Activated gamma-delta T cell treated with Interleukin-2 at 50 U/mL for 16 hours (primary cell): ENCODE results near the gene FRMPD3.
"Not testable (repeated sequence)": the region's sequence is repeated elsewhere in the genome, so short reads cannot be mapped to it uniquely, and the experiment has no call there.

Experiments
- DNase-seq: peaks from one replicate; pipeline ENCODE4 v3.0.0-alpha.2; 2020

The FRMPD3 gene

DNA sequence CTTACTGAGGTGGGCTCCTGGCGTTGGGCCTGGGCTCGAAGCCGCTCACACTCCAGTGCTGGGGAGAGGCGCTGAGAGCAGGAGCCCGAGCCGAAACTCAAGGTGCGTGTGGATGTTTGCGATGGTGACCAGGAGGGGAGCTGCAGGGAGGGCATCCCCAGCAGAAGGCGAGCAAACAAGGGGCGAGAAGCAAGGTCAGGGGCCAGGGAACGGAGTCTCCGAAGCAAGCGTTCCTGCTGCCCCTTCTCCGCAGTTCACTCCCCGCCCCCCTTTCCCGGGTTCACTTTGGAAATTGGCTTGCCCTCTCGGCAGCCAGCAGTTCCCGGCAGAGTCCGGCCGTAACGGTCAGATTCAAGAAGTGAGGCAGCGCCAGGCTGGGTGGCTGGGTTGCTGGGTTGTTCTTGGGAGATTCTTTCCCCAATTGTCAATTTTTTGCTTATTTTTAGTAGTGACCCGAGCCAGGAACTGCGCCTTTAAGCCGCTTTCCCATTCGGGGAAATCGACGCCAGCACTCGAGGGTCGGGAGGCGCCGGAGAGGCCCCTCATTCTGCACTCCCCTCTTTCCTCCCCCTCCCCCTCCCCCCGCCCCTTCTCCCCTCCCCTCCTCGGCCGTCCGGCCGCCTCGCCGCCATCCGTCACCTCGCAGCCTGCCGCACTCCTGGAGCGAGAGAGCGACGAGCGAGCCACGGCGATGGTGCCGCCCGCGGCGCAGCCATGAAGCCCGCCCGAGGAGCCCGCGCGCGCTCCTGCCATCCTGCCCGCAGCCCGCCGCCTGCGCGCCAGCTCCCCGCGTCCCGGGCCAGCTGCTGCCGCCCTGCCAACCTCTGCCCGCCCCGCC lies at the start of gene FRMPD3:
FRMPD3 (plus strand) TSS at position 655 of the 838 bp plus-strand sequence. CDS start 76,937 bp downstream, outside the sequence.
- no peak for DNase-seq

DNA sequence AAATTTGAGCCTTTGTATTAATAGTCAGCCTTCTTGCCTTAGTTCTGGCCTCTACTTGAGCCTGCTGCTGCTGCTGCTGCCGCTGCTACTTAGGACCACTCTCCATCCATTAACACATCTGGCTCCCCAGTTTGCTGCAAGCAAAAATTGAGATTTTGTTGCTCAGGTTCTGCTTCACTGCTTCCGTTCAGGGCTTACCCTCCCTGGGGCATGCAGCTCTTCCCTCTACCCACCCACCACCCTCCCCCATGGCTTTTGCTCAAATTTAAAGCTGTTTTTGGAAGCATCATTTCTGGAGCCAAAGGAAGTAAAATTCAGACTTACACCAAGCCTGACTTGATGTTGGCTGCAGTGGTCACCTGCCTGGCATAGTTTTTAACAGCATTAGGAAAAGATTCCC lies 28.9 kb upstream of the FRMPD3 start:
- no peak for DNase-seq

DNA sequence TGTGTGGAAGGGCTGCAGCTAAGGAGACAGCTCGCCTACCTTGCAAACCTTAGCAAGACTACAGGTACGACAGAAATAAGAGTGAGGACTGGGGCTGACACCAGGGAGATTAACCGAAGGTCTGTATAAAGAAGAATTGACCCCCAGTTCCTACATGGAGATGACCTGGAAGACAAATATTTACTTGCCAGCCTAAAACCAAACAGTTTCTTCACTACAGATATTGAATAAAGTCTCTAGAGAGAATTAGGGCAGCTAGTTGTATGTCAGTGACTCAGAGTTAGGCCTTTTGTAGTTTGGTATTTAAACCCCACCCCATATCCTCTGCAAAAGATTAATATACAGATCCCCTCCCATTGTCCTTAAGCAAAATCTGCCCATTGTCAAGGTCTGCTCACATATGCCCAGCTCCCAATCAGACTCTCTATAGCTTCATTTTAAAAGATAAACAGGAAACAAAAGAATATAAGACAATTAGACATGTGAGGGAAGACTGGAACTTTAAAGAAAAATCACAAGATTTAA lies 28.1 kb upstream of the FRMPD3 start:
- no peak for DNase-seq

DNA sequence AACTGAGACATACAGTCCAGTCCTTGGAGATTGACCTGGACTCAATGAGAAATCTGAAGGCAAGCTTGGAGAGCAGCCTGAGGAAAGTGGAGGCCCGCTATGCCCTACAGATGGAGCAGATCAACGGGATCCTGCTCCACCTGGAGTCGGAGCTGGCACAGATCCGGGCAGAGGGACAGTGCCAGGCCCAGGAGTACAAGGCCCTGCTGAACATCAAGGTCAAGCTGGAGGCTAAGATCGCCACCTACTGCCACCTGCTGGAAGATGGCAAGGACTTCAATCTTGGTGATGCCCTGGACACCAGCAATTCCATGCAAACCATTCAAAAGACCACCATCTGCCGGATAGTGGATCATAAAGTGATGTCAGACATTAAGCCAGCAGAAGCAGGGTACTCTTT lies 20.4 kb upstream of the FRMPD3 start:
- peak; percentile 21 for DNase-seq

DNA sequence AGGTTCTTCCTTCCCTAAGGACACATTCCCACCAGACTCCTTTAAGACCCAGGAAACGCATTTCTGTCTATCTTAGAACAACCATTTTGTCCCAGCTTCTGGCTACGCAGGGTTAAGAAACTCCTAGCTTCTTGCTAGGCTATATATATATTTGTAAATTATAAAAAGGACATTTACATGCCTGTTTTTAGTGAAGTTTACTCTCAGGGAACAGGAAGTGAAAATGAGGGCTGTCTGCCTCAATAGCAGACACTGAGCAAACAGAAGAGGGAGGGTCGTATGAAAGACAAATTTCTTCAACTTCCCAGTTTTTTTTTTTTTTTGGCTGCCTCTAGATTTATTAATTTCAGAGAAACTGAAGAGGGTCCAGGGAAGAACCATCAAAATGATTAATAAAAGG lies 9.3 kb upstream of the FRMPD3 start:
- DNase-seq, result no peak

DNA sequence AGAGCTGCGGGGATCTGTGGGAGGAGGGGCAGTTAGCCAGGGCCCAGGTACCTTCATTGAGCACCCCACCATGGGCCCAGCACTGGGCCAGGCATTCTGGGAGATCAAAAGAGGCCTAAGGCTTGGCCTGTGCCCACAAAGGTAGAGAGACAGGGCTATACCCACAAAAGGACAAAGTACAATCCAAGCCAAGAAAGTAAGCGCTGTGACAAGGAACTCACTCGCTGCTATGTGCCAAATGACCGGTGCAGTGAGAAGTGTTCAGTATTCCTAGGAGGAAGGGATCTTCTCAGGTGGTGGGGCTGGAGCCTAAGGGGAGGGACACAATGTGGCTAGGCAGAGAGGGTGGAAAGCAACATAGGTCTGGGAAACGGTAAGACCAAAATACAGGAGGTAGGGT lies 8.8 kb upstream of the FRMPD3 start:
- no peak for DNase-seq

DNA sequence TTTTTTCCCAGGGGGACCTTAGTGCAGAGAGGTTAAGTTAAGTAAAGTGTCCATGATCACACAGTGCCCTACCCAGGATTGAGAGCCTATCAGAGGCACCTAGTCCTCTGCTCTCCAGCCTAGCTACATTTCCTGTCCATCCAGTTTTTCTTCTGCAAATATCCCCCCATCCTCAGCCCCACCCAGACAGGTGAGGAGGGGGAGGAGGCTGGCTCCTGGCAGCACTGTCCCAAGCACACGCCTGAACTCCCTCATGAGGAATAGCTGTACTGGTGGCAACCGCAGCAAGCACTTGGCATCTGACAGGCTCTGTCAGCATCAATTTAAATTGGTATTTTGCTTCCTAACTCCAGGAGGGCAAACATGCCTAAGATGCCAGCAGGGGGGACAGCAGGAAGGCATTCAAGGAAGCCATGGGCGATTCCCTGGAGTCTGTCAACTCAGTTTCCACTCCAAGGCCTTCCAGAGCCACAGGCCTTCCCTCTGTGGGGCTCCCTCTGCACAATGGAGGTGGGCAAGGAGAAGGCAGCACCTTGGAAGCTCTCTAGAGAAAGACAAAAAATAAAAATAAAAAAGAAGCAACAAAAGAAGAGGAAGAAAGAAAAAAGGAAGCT lies 6.4 kb upstream of the FRMPD3 start:
- DNase-seq, result no peak

DNA sequence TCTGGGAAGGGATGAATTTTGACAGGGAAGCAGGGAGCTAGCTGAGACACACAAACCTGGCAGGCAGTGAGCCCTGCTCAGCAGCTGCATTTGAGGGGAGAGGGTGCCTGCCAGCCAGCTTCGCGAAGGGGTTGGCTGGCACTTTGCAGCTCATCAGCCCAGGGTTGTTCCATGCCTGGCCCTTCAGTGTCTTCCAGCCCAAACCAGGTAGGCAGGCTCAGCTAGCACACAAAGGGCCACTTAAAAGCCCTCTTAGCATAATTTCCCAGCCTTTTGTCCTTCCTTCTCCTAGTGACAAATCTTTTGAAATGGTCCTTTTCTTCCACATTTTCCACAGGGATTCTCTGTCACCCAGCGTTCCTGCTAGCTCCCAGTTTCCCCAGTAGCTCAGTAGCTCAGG lies 4.3 kb upstream of the FRMPD3 start:
- no peak for DNase-seq

DNA sequence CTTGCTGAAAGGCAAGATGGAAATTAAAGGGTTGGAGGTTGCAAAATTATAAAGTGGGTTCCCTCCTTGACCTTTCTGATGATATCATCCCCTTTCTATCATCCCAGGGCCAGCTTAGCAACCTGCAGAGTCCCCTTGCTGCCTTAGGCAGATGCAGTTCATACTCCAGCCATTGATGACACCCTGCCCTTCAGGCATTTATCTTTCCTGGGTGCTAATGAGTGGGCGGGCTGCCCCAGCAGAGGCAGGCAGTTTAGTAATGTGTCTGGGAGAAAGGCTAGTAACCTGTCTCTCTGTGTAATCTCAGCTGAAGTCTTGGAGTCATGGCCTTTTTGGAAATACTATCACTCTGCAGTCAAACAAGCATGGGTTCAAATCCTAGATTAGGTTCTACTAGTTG lies 3.8 kb upstream of the FRMPD3 start:
- DNase-seq, result no peak

DNA sequence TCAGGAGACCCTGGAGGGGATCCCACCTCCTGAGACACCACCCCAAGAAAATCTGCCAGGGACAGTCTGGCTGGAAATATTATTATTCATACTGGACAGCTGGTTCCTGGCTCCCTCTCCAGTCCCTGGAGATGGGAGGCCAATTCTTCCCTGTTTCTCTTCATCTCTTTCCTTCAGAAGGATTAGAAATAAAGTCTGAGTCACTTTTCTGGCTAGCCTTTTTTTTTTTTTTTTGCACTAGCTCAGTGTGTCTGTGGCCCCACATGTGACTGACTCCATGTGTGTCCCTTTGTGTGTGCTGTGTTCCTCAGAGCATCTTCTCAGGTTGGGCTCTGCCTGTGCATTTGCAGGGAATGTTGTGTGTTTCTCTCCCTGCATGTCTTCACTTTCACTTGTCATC lies 1.8 kb upstream of the FRMPD3 start:
- DNase-seq, result no peak

DNA sequence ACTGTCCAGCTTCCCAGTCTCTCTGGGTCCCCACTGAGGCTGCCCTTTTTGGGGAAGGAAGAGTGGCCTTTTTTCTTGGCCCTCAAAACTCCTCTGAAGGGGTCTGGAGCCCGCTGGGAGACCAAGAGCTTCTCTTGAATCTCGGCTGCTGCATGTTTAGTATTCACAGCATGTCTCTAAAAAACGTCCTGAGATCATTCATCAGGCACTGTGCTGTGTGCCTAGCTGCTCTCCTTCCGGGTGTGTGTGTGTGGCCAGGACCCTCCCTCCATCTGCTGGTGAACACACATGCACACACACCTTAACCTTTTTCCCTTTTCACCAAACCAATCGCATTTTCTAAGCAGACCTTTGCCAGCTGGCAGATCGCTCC lies 841 bp upstream of the FRMPD3 start:
- no peak for DNase-seq

DNA sequence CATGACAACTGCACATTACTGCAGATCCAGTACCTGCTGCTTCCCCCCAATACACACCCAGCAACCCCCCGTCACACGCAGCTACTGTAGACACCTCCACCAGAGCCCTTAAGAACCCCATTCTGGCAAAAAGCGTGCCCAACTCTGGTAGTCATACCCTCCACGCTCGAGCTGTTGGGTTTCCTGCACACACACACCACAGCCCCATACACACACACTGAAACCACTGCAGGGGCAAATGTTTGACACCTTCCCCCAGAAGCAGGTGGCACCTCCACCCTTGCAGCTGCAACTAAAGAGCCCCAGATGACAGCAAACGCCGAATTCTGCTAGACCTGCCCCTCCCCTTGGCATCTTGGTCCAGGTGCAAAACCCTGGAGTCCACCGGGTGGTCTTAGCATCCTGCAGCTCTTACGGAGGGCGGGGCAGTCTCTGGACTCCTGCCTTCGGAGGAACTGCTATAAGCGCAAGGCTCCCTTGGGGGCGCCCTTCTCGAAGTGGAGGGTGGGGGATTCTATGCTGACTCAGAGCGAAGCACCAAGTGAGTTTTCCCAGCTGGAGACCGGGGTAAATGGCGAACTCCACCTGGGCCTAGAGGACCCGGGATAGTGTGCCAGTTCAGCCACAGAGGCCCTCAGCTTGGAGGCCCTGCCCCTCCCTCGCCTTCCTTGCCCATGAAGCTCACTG lies 1.5 kb downstream of the FRMPD3 start:
- peak; percentile 45 for DNase-seq

DNA sequence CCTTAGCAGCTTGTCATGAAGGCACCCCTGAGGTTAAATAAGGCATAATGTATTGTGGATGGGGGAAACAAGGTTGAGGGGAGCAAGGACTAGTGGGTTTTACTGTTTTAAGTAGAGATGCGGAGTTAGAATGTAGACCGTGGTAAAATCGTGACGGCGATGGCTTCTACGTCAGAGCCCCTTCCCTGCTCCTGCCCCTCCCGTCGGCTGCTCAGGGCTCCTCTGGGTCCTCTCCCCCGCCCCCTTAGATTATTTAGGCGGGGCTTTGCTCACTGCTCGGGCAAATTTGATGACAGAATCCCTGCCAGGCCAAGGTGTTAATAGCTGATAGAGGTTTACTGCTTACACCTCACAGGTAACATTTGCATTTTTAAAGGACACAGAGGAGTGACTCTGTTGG lies 2.3 kb downstream of the FRMPD3 start:
- no peak for DNase-seq

DNA sequence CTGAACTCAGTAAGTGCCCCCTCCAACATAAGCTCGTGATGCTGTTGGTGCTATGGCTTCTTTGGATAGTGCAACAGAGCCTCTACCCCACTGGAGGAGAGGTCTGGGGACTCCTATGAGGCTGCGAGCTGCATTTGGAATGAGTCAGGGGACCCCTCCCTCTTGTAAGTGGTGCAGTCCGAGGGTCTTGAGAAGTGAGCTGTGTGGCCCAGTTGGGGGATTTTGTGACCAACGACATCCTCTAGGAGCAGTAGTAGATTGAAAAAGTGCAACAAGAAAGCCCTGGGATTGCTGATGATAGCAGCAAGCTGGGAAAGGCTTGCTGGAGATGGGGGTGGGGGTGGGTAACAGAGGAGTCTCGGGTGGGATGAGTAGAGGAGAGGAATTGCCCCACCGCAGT lies 3.1 kb downstream of the FRMPD3 start:
- DNase-seq, result no peak

DNA sequence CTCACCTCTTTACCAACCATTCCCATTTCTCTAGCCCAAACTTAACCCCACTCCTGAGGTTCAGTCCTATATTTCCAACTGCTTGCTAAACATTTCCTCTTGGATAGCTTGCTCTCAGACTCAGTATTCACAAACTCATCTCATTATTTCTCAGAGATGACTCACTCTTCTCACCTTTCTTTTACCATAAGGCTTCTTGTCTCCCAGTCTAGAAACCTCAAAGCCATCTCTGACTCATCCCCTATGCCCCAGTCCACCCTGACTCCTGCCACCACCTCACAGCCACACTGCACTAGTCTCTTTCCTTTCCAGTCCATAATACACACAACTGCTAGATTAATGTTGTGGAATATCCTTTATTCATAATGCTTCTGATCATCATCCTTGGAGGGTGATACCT lies 4.8 kb downstream of the FRMPD3 start:
- peak; percentile 37 for DNase-seq

DNA sequence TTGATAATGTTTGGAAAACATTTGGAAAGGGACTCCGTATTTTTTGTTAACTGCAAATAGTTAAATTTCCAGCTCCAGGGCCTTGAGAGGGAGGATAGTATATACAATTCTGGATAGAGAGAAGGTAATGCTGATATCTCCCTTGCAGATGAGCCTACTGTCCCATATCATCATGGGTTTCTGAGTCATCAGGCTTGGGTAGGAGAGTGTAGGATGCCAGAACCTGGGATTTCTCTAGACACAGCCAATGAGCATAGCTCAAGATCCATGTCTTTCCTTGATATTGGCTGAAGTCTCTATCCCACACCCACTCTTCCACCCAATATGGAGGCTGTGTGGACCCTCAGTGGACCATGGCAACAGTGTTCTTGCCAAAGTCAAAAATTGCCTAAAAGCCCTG lies 7.8 kb downstream of the FRMPD3 start:
- no peak for DNase-seq

DNA sequence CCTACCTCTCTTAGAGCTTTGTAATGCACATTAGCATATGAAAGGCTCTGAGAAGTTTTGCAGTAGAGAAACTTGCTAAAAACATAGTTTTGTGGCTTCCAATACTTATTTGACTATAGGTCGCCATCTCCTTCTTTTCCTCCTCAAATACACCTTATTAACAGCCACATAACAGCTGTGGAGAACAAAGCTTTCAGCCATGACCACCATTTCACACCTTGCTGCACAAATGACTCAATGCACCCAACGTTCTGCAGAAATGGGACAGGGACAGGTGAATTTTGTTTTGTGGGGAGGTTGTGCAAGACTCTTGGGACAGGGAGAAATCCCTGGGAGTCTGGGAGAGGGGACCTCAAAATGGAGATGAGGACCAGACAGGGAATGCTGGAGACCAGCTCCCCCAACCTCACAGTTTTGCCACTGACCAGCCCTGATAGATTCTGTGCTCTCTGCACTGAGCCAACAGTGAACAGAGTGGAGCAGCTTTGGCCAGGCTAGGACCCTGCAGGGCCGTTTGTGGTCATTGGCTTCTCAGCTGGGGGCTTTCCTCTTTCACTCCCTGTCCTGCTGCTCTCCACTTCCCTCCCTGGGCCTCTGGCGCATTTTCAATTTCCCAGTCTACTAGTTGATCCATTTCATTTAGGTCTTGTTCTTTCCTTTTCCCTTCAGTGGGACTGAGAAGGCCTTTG lies 16.6 kb downstream of the FRMPD3 start:
- DNase-seq, result no peak

DNA sequence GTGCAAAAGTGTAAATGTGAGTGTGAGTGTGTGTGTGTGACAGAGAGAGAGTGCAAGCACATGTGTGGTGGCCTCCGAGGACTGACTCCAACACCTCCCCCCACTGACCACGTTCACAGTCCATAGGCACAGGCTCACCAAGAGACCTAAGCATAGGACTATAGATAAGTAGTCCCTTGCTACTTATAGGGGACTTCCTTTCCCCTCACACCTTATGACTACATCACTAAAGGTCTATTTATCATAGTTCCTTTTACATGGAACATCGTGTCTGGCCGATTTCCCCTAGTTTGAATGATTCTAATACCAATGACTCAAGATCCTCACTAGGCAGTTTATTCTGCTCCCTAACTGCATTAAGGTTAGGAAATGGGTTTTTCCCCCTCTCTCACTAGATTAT lies 17.8 kb downstream of the FRMPD3 start:
- DNase-seq, result no peak

DNA sequence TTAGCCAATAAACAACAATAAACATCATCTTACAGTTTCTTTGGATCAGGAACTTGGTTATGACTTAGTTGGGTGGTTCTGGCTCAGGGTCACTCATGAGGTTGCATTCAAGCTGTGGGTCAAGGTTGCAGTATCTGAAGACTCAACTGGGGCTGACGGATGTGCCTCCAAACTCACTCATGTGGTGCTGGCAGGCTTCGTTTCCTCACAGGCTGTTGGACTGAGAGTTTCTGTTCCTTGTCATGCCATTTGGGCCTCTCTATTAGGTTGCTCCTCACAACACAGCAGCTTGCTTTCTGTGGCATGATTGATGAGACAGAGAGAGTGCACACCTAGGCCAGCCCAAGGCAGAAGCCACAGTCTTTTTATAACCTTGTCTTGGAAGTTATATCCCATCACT lies 20.7 kb downstream of the FRMPD3 start:
- DNase-seq, result no peak

DNA sequence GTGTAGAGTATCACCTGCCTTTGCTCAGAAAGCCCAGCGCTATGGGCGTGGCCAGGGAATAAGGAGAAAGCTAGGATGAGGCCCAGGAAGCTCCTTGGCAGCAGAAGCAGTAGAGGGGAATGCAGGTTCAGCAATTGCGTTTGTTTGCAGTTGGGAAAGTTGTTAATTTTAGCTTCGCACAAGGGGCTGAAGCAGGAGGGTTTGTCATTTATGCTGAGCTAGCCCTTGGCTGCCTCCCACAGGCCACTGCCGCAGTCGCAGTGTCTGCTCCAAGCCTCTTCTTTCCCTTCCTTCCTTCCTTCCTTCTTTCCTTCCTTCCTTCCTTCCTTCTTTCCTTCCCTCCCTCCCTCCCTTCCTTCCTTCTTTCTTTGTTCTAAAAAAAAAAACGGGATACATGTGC lies 21.5 kb downstream of the FRMPD3 start:
- no peak for DNase-seq

DNA sequence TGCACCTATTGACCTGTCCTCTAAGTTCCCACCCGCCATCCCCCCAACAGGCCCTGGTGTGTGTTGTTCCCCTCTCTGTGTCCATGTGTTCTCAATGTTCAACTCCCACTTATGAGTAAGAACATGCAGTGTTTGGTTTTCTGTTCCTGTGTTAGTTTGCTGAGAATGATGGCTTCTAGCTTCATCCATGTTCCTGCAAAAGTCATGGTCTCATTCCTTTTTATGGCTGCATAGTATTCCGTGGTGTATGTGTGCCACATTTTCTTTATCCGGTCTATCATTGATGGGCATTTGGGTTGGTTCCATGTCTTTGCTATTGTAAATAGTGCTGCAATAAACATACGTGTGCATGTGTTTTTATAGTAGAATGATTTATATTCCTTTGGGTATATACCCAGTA lies 22.0 kb downstream of the FRMPD3 start:
- DNase-seq, result not testable (repeated sequence)

DNA sequence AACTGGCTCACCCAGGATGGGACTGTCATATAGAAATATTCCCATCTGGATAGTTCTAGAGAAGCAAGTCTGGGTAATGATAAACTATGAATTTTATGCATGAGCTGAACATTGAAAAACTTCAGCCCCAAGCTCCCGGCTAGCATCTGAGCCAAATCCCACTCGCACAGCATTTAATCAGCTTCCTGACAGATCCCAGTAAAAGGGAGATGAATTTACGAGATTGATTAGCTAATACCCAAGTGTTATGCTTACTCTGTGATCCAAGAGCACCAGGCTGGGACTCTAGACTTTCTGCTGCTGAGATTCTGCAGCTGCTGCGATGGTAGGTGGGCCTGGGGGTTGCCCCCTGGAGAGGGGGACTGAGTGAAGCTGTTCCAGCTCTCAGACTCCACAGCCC lies 28.0 kb downstream of the FRMPD3 start:
- DNase-seq, result no peak

DNA sequence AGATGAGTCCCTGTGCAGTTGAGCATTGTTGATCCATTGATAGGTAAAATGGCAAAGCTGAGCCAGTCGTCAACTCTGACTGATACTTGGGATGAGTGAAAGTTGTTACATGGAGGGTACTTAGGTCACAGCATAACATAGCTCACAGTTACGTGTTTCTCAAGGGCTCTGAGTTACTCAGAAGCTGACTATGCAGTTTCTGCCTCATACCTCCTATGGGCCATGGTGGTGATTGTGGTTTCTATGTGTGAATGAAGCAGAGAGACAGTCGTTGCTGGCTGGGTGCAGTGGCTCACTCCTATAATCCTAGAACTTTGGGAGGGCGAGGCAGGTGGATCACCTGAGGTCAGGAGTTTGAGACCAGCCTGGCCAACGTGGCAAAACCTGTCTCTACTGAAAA lies 30.8 kb downstream of the FRMPD3 start:
- peak; percentile 7 for DNase-seq
